Heart left ventricle (tissue), 16 donors: Measurements from ENCODE around the gene HSPA9. TPM values are rescaled to one million over a fixed set of nuclear protein-coding genes. Genes with fewer than 3 reads are reported as not detected.

Source experiments
- ATAC-seq, 4 donors: fragments of 200-7000 bp; cut with Tn5 transposase; one replicate each; pipeline ENCODE4 v1.9.1; 2020 to 2022; ENCODE audit warnings: moderate library complexity in 4 of 4, mild to moderate bottlenecking in 3 of 4, moderate number of reproducible peaks in 1 of 4
- DNase-seq, 5 donors: peaks; one replicate each; pipeline ENCODE4 v3.0.0-alpha.2; 2020
- H3K27ac ChIP-seq, 12 donors: fragments of 200-600 bp; sonication (generic) in 4 of 12; one replicate each; pipeline versions ENCODE4 v1.5.0 to v1.8.0; 2016 to 2022; ENCODE audit warnings: mild to moderate bottlenecking in 2 of 12
- H3K27me3 ChIP-seq, 9 donors: fragments of 200-600 bp; sonication (generic) in 2 of 9; one replicate each; pipeline versions ENCODE4 v1.5.1 to v1.8.0; 2016 to 2022; ENCODE audit warnings: mild to moderate bottlenecking in 3 of 9
- H3K36me3 ChIP-seq, 9 donors: fragments of 200-600 bp; sonication (generic) in 2 of 9; one replicate each; pipeline versions ENCODE4 v1.5.0 to v1.8.0; 2018 to 2022; ENCODE audit warnings: mild to moderate bottlenecking in 2 of 9
- H3K4me1 ChIP-seq, 12 donors: fragments of 200-600 bp; sonication (generic) in 4 of 12; one replicate each; pipeline versions ENCODE4 v1.5.0 to v1.8.0; 2016 to 2022; ENCODE audit warnings: mild to moderate bottlenecking in 3 of 12
- H3K4me3 ChIP-seq, 12 donors: fragments of 200-600 bp; sonication (generic) in 4 of 12; one replicate each; pipeline versions ENCODE4 v1.5.0 to v1.8.0; 2017 to 2022; ENCODE audit warnings: mild to moderate bottlenecking in 9 of 12, moderate library complexity in 4 of 12
- H3K9me3 ChIP-seq, 12 donors: fragments of 200-600 bp; sonication (generic) in 4 of 12; one replicate each; pipeline versions ENCODE4 v1.5.0 to v1.8.0; 2016 to 2022; ENCODE audit warnings: mild to moderate bottlenecking in 1 of 12
- CTCF ChIP-seq, 12 donors: fragments of 200-600 bp; sonication (generic) in 4 of 12; IDR thresholded peaks; one replicate each; pipeline versions ENCODE4 v1.5.0 to v1.8.0; 2018 to 2022; ENCODE audit warnings: antibody characterized with exemption in 12 of 12, mild to moderate bottlenecking in 5 of 12
- POLR2A ChIP-seq, 2 donors: fragments of 450-650 bp; IDR thresholded peaks; one replicate each; pipeline ENCODE4 v1.6.1; 2017; ENCODE audit warnings: antibody characterized with exemption in 2 of 2, mild to moderate bottlenecking in 2 of 2, moderate library complexity in 2 of 2
- WGBS, 4 donors: extraction: QIAGEN DNeasy Blood & Tissue Kit in 2 of 4; methylation state at CpG; one replicate each; pipeline versions ENCODE4 v1.1.5 to v1.1.7; 2013 to 2018; 5-methylcytosine and 5-hydroxymethylcytosine counted together
- intact Hi-C, 10 donors: fragments of 100-400 bp; cut with DNase I; formaldehyde crosslinking; loops; one replicate each; pipeline versions ENCODE4 v1.11.1 to v1.14.2; 2022
- polyA plus RNA-seq, 2 donors: library from polyadenylated mRNA; stranded (reverse); fragments of 200-250 nt; gene quantifications; one replicate each; pipeline ENCODE4 v1.2.3, GENCODE V29; 2013
- total RNA-seq, 9 donors: library from RNA; depleted of rRNA in 2 of 9; stranded (reverse); fragments of >200 nt in 2 of 9; fragmentation: NEBNext Ultra II Directional in 3 of 9; extraction: Animal tissue kit (Norgen Biotek cat#: 25700) in 3 of 9; gene quantifications; one replicate each; pipeline versions ENCODE4 v1.1.0 to v1.2.4, GENCODE V29; 2016 to 2023
- donor health status: ischemic (EF 13 %, LVEDD 7.1; RV severe dilation, severe dysfunction).
- donor health status: healthy with polysubstance abuse.
- donor health status: DM: no; HTN: yes; CAD: no.
- donor health status: DM: no; HTN: no; CAD: no.
- donor health status: ischemic (EF 25% LVEDD 6.9; RV normal size, moderate dysfunction).
- donor health status: ischemic (EF 25% LVEDD 5.7; RV mildly dilated, moderate dysfunction).
- donor health status: healthy.
- donor health status: DM: yes; HTN: yes; CAD: no.
- donor health status: ischemic (EF 35%, LVEDD 5.7; RV mildly dilated, moderate dysfunction).
- donor health status: nonischemic (EF 11% LVEDD 7.7; RV severe dilation, severe dysfunction).
- donor health status: DM: yes; HTN: yes; CAD: no.
- donor health status: PGD.
- donor health status: ischemic (EF 29% LVEDD 5.4; RV normal size, mild dysfunction).
- donor health status: nonischemic (EF 23%, LVEDD 6.1; RV moderate dilation, normal function).

The HSPA9 gene
- total and polyA plus RNA-seq, 11 donors, result 115 to 481 (median 313) TPM

GRCh38 chr5:138610918-138611677, 35.9 kb upstream of the HSPA9 start:
- ATAC-seq, result peak; percentile 35 to 70 (median 66)

GRCh38 chr5:138610415-138610917, 35.3 kb upstream of the HSPA9 start:
- WGBS, 4 donors, result 14 to 38% (median 29%) methylated on average over 10 of the region's 10 CpGs
- no peaks in the 10 kb centered on the region for H3K9me3 ChIP-seq
- ATAC-seq (peak; percentile 29 to 67 (median 56)), DNase-seq (no peak)
- peak overlapping the region in 9 of 12 donors; percentile 20 to 58 (median 52) for H3K4me3 ChIP-seq
- TF ChIP-seq CTCF (IDR thresholded peaks at IDR 0.05) (peak in 7 of 12 donors; percentile 13 to 32 (median 30)), POLR2A (IDR thresholded peaks at IDR 0.05) (no peak)
- intact Hi-C loops, result no loop called here
- H3K27me3 ChIP-seq, result no peaks in the 10 kb centered on the region
- H3K27ac ChIP-seq, result peak overlapping the region in 8 of 12 donors; percentile 25 to 74 (median 48)
- peaks cover 0 to 25% (median 6%) of the 10 kb centered on the region in 12 donors for H3K4me1 ChIP-seq
- no peaks in the 10 kb centered on the region for H3K36me3 ChIP-seq

More at GRCh38 chr5:138610918-138611677, 35.9 kb upstream of the HSPA9 start:
- H3K9me3 ChIP-seq, result no peaks in the 10 kb centered on the region
- intact Hi-C loops, result no loop called here
- peaks cover 0 to 19% (median 5%) of the 10 kb centered on the region in 12 donors for H3K4me1 ChIP-seq
- H3K27me3 ChIP-seq, result no peaks in the 10 kb centered on the region
- peak overlapping the region in 8 of 12 donors; percentile 32 to 74 (median 48) for H3K27ac ChIP-seq
- H3K36me3 ChIP-seq, result no peaks in the 10 kb centered on the region
- 10 to 23% (median 16%) methylated on average over 11 to 16 of the region's 16 CpGs for WGBS, 4 donors
- peak overlapping the region in 10 of 12 donors; percentile 18 to 58 (median 49) for H3K4me3 ChIP-seq
- DNase-seq, result peak in 1 of 5 donors; percentile 22
- TF ChIP-seq POLR2A (IDR thresholded peaks at IDR 0.05) (no peak), CTCF (IDR thresholded peaks at IDR 0.05) (peak in 1 of 12 donors; percentile 37)

GRCh38 chr5:138606378-138607064, 31.3 kb upstream of the HSPA9 start:
- TF ChIP-seq POLR2A (IDR thresholded peaks at IDR 0.05), result no peak
- TF ChIP-seq CTCF (IDR thresholded peaks at IDR 0.05), result no peak
- WGBS, 4 donors, result 86 to 92% (median 87%) methylated on average over 6 of the region's 6 CpGs
- peak overlapping the region in 1 of 12 donors; percentile 22 for H3K27ac ChIP-seq
- DNase-seq (no peak), ATAC-seq (no peak)
- no peak overlapping the region for H3K4me3 ChIP-seq
- H3K36me3 ChIP-seq, result no peaks in the 10 kb centered on the region
- H3K27me3 ChIP-seq, result no peaks in the 10 kb centered on the region
- no peaks in the 10 kb centered on the region for H3K9me3 ChIP-seq
- peaks cover 0 to 33% (median 5%) of the 10 kb centered on the region in 12 donors for H3K4me1 ChIP-seq
- intact Hi-C loops, result no loop called here
